HEK293 (cell line): Measurements from ENCODE around the gene RRAGA.

Experiments used
- EGR2 ChIP-seq: fragments of 450-650 bp; formaldehyde crosslinking; IDR thresholded peaks from 2 replicates; pipeline ENCODE4 v1.5.1; 2016; ENCODE audit warnings: low read depth, missing biosample characterization, missing genetic modification characterization
- HOXA7 ChIP-seq: sonication (generic); formaldehyde crosslinking; IDR thresholded peaks from 2 replicates; pipeline ENCODE4 v1.8.1; 2022; ENCODE audit warnings: missing genetic modification reagents, borderline replicate concordance
- KLF10 ChIP-seq: fragments of 450-650 bp; IDR thresholded peaks from 2 replicates; pipeline ENCODE4 v1.5.1; 2018; ENCODE audit warnings: missing biosample characterization, mild to moderate bottlenecking, missing genetic modification characterization
- MYNN ChIP-seq: fragments of 450-650 bp; formaldehyde crosslinking; IDR thresholded peaks from 2 replicates; pipeline ENCODE4 v1.5.1; 2016; ENCODE audit warnings: missing biosample characterization, missing genetic modification characterization, borderline replicate concordance
- OVOL3 ChIP-seq: fragments of 450-650 bp; formaldehyde crosslinking; IDR thresholded peaks from 2 replicates; pipeline ENCODE4 v1.5.1; 2016; ENCODE audit warnings: missing biosample characterization, missing genetic modification characterization
- PRDM10 ChIP-seq: fragments of 450-650 bp; formaldehyde crosslinking; IDR thresholded peaks from 2 replicates; pipeline ENCODE4 v1.5.1; 2016; ENCODE audit warnings: missing biosample characterization, missing genetic modification characterization
- SP7 ChIP-seq: fragments of 450-650 bp; formaldehyde crosslinking; IDR thresholded peaks from 2 replicates; pipeline ENCODE4 v1.5.1; 2016; ENCODE audit warnings: missing biosample characterization, missing genetic modification characterization
- ZBTB11 ChIP-seq: fragments of 450-650 bp; formaldehyde crosslinking; conservative IDR thresholded peaks from 2 replicates; pipeline ENCODE4 v1.5.1; 2016; ENCODE audit warnings: low read depth, missing biosample characterization, missing genetic modification characterization
- ZFHX2 ChIP-seq: fragments of 450-650 bp; formaldehyde crosslinking; conservative IDR thresholded peaks from 2 replicates; pipeline ENCODE4 v1.5.1; 2016; ENCODE audit warnings: missing biosample characterization, missing genetic modification characterization
- ZFP41 ChIP-seq: fragments of 450-650 bp; formaldehyde crosslinking; IDR thresholded peaks from 2 replicates; pipeline ENCODE4 v1.5.1; 2016; ENCODE audit warnings: missing biosample characterization, missing genetic modification characterization, borderline replicate concordance
- ZNF121 ChIP-seq: fragments of 450-650 bp; formaldehyde crosslinking; IDR thresholded peaks from 2 replicates; pipeline ENCODE4 v1.5.1; 2016; ENCODE audit warnings: missing biosample characterization, missing genetic modification characterization
- ZNF132 ChIP-seq: fragments of 450-650 bp; formaldehyde crosslinking; IDR thresholded peaks from 2 replicates; pipeline ENCODE4 v1.5.1; 2017; ENCODE audit warnings: missing biosample characterization, missing genetic modification characterization, borderline replicate concordance
- ZNF133 ChIP-seq: fragments of 450-650 bp; formaldehyde crosslinking; IDR thresholded peaks from 2 replicates; pipeline ENCODE4 v1.5.1; 2016; ENCODE audit warnings: missing biosample characterization, missing genetic modification characterization
- ZNF140 ChIP-seq: fragments of 450-650 bp; formaldehyde crosslinking; IDR thresholded peaks from 2 replicates; pipeline ENCODE4 v1.5.1; 2016; ENCODE audit warnings: missing biosample characterization, missing genetic modification characterization
- ZNF157 ChIP-seq: fragments of 450-650 bp; formaldehyde crosslinking; IDR thresholded peaks from 2 replicates; pipeline ENCODE4 v1.5.1; 2016; ENCODE audit warnings: missing biosample characterization, missing genetic modification characterization
- ZNF174 ChIP-seq: fragments of 450-650 bp; formaldehyde crosslinking; IDR thresholded peaks from 2 replicates; pipeline ENCODE4 v1.5.0; 2017; ENCODE audit warnings: missing biosample characterization, mild to moderate bottlenecking, missing genetic modification characterization
- ZNF175 ChIP-seq: fragments of 450-650 bp; formaldehyde crosslinking; IDR thresholded peaks from 2 replicates; pipeline ENCODE4 v1.5.1; 2016; ENCODE audit warnings: missing biosample characterization, missing genetic modification characterization
- ZNF184 ChIP-seq: fragments of 450-650 bp; IDR thresholded peaks from 2 replicates; pipeline ENCODE4 v1.5.1; 2018; ENCODE audit warnings: missing biosample characterization, mild to moderate bottlenecking, missing genetic modification characterization
- ZNF302 ChIP-seq: fragments of 450-650 bp; formaldehyde crosslinking; IDR thresholded peaks from 2 replicates; pipeline ENCODE4 v1.5.1; 2016; ENCODE audit warnings: missing biosample characterization, missing genetic modification characterization, low read depth
- ZNF324 ChIP-seq: fragments of 450-650 bp; formaldehyde crosslinking; IDR thresholded peaks from 2 replicates; pipeline ENCODE4 v1.5.1; 2016; ENCODE audit warnings: missing biosample characterization, missing genetic modification characterization
- ZNF366 ChIP-seq: fragments of 450-650 bp; formaldehyde crosslinking; conservative IDR thresholded peaks from 2 replicates; pipeline ENCODE4 v1.5.1; 2016; ENCODE audit warnings: missing biosample characterization, missing genetic modification characterization
- ZNF416 ChIP-seq: fragments of 450-650 bp; formaldehyde crosslinking; IDR thresholded peaks from 2 replicates; pipeline ENCODE4 v1.5.1; 2016; ENCODE audit warnings: missing biosample characterization, missing genetic modification characterization
- ZNF660 ChIP-seq: fragments of 450-650 bp; IDR thresholded peaks from 2 replicates; pipeline ENCODE4 v1.5.1; 2018; ENCODE audit warnings: missing biosample characterization, mild to moderate bottlenecking, missing genetic modification characterization
- ZNF704 ChIP-seq: fragments of 450-650 bp; formaldehyde crosslinking; IDR thresholded peaks from 2 replicates; pipeline ENCODE4 v1.5.1; 2016; ENCODE audit warnings: missing biosample characterization, missing genetic modification characterization
- ZNF768 ChIP-seq: fragments of 450-650 bp; formaldehyde crosslinking; IDR thresholded peaks from 2 replicates; pipeline ENCODE4 v1.5.1; 2018; ENCODE audit warnings: missing biosample characterization, mild to moderate bottlenecking, missing genetic modification characterization
- ZNF791 ChIP-seq: fragments of 450-650 bp; formaldehyde crosslinking; IDR thresholded peaks from 2 replicates; pipeline ENCODE4 v1.5.1; 2016; ENCODE audit warnings: missing biosample characterization, missing genetic modification characterization
- ZSCAN30 ChIP-seq: fragments of 450-650 bp; IDR thresholded peaks from 2 replicates; pipeline ENCODE4 v1.5.1; 2018; ENCODE audit warnings: missing biosample characterization, mild to moderate bottlenecking, missing genetic modification characterization, moderate library complexity
- ZSCAN4 ChIP-seq: fragments of 450-650 bp; formaldehyde crosslinking; IDR thresholded peaks from 2 replicates; pipeline ENCODE4 v1.5.1; 2017; ENCODE audit warnings: missing biosample characterization, missing genetic modification characterization
- TF ChIP-seq, protein P1 (sequence below): fragments of 450-650 bp; formaldehyde crosslinking; IDR thresholded peaks from 2 replicates; pipeline ENCODE4 v1.5.1; 2016; ENCODE audit warnings: missing biosample characterization, missing genetic modification characterization

The RRAGA gene

GRCh38 chr9:19048966-19049916, at the start of gene RRAGA (continued):
- TF ChIP-seq, protein P1, sequence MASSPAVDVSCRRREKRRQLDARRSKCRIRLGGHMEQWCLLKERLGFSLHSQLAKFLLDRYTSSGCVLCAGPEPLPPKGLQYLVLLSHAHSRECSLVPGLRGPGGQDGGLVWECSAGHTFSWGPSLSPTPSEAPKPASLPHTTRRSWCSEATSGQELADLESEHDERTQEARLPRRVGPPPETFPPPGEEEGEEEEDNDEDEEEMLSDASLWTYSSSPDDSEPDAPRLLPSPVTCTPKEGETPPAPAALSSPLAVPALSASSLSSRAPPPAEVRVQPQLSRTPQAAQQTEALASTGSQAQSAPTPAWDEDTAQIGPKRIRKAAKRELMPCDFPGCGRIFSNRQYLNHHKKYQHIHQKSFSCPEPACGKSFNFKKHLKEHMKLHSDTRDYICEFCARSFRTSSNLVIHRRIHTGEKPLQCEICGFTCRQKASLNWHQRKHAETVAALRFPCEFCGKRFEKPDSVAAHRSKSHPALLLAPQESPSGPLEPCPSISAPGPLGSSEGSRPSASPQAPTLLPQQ (tag by site-specific recombination) = no peak; the same call in 1 of the 2 replicates
- TF ChIP-seq ZNF366 (tag by site-specific recombination) (peak; percentile 70), PRDM10 (peak; percentile 65), ZSCAN30 (tag by site-specific recombination) (peak; percentile 71; the same call in 1 of the 2 replicates), HOXA7 (CRISPR knock-in tag) (0 out of 2 replicates have a peak, but pooled peaks have one; percentile 54), ZNF174 (tag by site-specific recombination) (no peak), ZNF175 (tag by site-specific recombination) (no peak), ZSCAN4 (tag by site-specific recombination) (peak; percentile 41; the same call in 1 of the 2 replicates), ZNF660 (peak; percentile 86), ZNF791 (tag by site-specific recombination) (no peak), ZNF132 (tag by site-specific recombination) (no peak), SP7 (tag by site-specific recombination) (peak; percentile 75), ZFHX2 (tag by site-specific recombination) (peak; percentile 51; the same call in 1 of the 2 replicates), ZNF157 (tag by site-specific recombination) (no peak), OVOL3 (no peak), ZNF302 (tag by site-specific recombination) (no peak), ZBTB11 (tag by site-specific recombination) (peak; percentile 85), EGR2 (tag by site-specific recombination) (no peak), ZNF768 (tag by site-specific recombination) (no peak), ZNF704 (no peak), ZNF324 (tag by site-specific recombination) (peak; percentile 77; the same call in 1 of the 2 replicates), MYNN (tag by site-specific recombination) (0 out of 2 replicates have a peak, but pooled peaks have one; percentile 47), ZNF133 (tag by site-specific recombination) (no peak), ZNF184 (no peak), KLF10 (no peak; the same call in 1 of the 2 replicates), ZNF121 (no peak), ZNF416 (no peak), ZNF140 (tag by site-specific recombination) (no peak), ZFP41 (no peak)
